Psoas muscle (tissue), 8 donors: ENCODE measurements around the gene UFSP2. TPM values are rescaled to one million over a fixed set of nuclear protein-coding genes. Genes with fewer than 3 reads are reported as not detected.

Experiments used
- ATAC-seq, 4 donors: fragments of 200-7000 bp; cut with Tn5 transposase; one replicate each; pipeline ENCODE4 v1.9.1; 2020; ENCODE audit warnings: moderate library complexity in 3 of 4, mild to moderate bottlenecking in 2 of 4
- DNase-seq, 2 donors: peaks; one replicate each; pipeline ENCODE4 v3.0.0-alpha.2; 2020
- H3K27ac ChIP-seq: fragments of 200-600 bp; one replicate; pipeline ENCODE4 v1.8.0; 2022
- H3K27me3 ChIP-seq, 3 donors: fragments of 200-600 bp in 1 of 3; one replicate each; pipeline versions ENCODE4 v1.6.1 to v1.8.0; 2013 to 2022; ENCODE audit warnings: low read length in 2 of 3, mild to moderate bottlenecking in 2 of 3, moderate library complexity in 1 of 3; ENCODE audit not compliant: insufficient read depth in 3 of 3
- H3K36me3 ChIP-seq, 2 donors: fragments of 200-600 bp in 1 of 2; one replicate each; pipeline versions ENCODE4 v1.6.1 to v1.8.0; 2013 to 2022; ENCODE audit warnings: low read depth in 1 of 2, mild to moderate bottlenecking in 1 of 2, moderate library complexity in 1 of 2; ENCODE audit not compliant: insufficient read depth in 1 of 2
- H3K4me1 ChIP-seq: fragments of 200-600 bp; one replicate; pipeline ENCODE4 v1.8.0; 2022
- H3K4me3 ChIP-seq: fragments of 200-600 bp; one replicate; pipeline ENCODE4 v1.8.0; 2022; ENCODE audit warnings: mild to moderate bottlenecking
- H3K9me3 ChIP-seq: fragments of 200-600 bp; one replicate; pipeline ENCODE4 v1.8.0; 2022
- CTCF ChIP-seq: fragments of 200-600 bp; IDR thresholded peaks from one replicate; pipeline ENCODE4 v1.8.0; 2022; ENCODE audit warnings: antibody characterized with exemption
- WGBS, 3 donors: extraction: QIAGEN DNeasy Blood & Tissue Kit; methylation state at CpG; one replicate each; pipeline versions ENCODE4 v1.1.6 to v1.1.7; 2013; 5-methylcytosine and 5-hydroxymethylcytosine counted together
- intact Hi-C, 2 donors: fragments of 100-400 bp; cut with DNase I; formaldehyde crosslinking; loops; one replicate each; pipeline versions ENCODE4 v1.11.0 to v1.14.2; 2022
- polyA plus RNA-seq, 3 donors: library from polyadenylated mRNA; stranded (reverse); fragments of 200-250 nt; gene quantifications; one replicate each; pipeline ENCODE4 v1.2.3, GENCODE V29; 2013
- total RNA-seq, 4 donors: library from RNA; stranded (reverse); fragmentation: NEBNext Ultra II Directional in 2 of 4; extraction: Animal tissue kit (Norgen Biotek cat#: 25700) in 2 of 4; gene quantifications; one replicate each; pipeline versions ENCODE4 v1.2.1 to v1.2.4, GENCODE V29; 2021 to 2023
- donor health status: healthy with polysubstance abuse.
- donor health status: DM: no; HTN: no; CAD: no; lungs with moderate emphysema.
- donor health status: Bipolar disorder and iron deficiency.
- donor health status: healthy.
- donor health status: DM: yes; HTN: yes; CAD: no.
- donor health status: DM: no; HTN: no; CAD: no.
- donor health status: DM: no; HTN: no; CAD: no.
- donor health status: DM: yes; HTN: yes; CAD: no.

The UFSP2 gene
- total and polyA plus RNA-seq, 7 donors, result 22.5 to 45.5 (median 33.8) TPM

GRCh38 chr4:185358514-185358913 is 67.2 kb downstream of the UFSP2 start:
- DNase-seq (no peak), ATAC-seq (no peak)
- Histone ChIP-seq H3K4me3 (no peak overlapping the region), H3K36me3 (peaks cover 6 to 65% of the 10 kb centered on the region in 2 donors), H3K9me3 (no peaks in the 10 kb centered on the region), H3K27me3 (no peaks in the 10 kb centered on the region), H3K27ac (no peak overlapping the region), H3K4me1 (no peaks in the 10 kb centered on the region)
- no peak for TF ChIP-seq CTCF
- WGBS, 3 donors, result 73 to 81% (median 78%) methylated on average over 4 of the region's 4 CpGs
- intact Hi-C loops, result no loop called here

- ATAC-seq (no peak), DNase-seq (no peak)
- Histone ChIP-seq H3K4me3 (no peak overlapping the region), H3K9me3 (no peaks in the 10 kb centered on the region), H3K36me3 (peaks cover 6 to 62% of the 10 kb centered on the region in 2 donors), H3K4me1 (no peaks in the 10 kb centered on the region), H3K27ac (no peak overlapping the region), H3K27me3 (no peaks in the 10 kb centered on the region)
- no peak for TF ChIP-seq CTCF
- WGBS, 3 donors, result 86 to 90% (median 89%) methylated on average over 7 of the region's 7 CpGs
- intact Hi-C loops, result no loop called here
Observed at GRCh38 chr4:185357733-185358440, 67.9 kb downstream of the UFSP2 start.

GRCh38 chr4:185357211-185357610 is 68.6 kb downstream of the UFSP2 start:
- TF ChIP-seq CTCF, result no peak
- ATAC-seq, result no peak
- no peak for DNase-seq
- 87 to 90% (median 88%) methylated on average over 5 of the region's 5 CpGs for WGBS, 3 donors
- H3K36me3 ChIP-seq, result peaks cover 6 to 62% of the 10 kb centered on the region in 2 donors
- H3K27me3 ChIP-seq, result no peaks in the 10 kb centered on the region
- H3K4me3 ChIP-seq, result no peak overlapping the region
- no peaks in the 10 kb centered on the region for H3K9me3 ChIP-seq
- H3K27ac ChIP-seq, result no peak overlapping the region
- no peaks in the 10 kb centered on the region for H3K4me1 ChIP-seq
- intact Hi-C loops, result no loop called here

GRCh38 chr4:185352741-185353140 is 73.0 kb downstream of the UFSP2 start:
- no peak for ATAC-seq
- DNase-seq, result no peak
- H3K4me1 ChIP-seq, result no peaks in the 10 kb centered on the region
- H3K27me3 ChIP-seq, result no peaks in the 10 kb centered on the region
- H3K9me3 ChIP-seq, result no peaks in the 10 kb centered on the region
- H3K4me3 ChIP-seq, result no peak overlapping the region
- H3K27ac ChIP-seq, result no peak overlapping the region
- no peak for TF ChIP-seq CTCF
- 90 to 100% (median 98%) methylated on average over 2 of the region's 2 CpGs for WGBS, 3 donors
- intact Hi-C loops, result no loop called here
- H3K36me3 ChIP-seq, result peaks cover 5 to 63% of the 10 kb centered on the region in 2 donors

- no peaks in the 10 kb centered on the region for H3K27me3 ChIP-seq
- H3K36me3 ChIP-seq, result peaks cover 5 to 59% of the 10 kb centered on the region in 2 donors
- no peak for ATAC-seq
- H3K4me1 ChIP-seq, result no peaks in the 10 kb centered on the region
- intact Hi-C loops, result no loop called here
- no peak for DNase-seq
- no peak for TF ChIP-seq CTCF
- 92% methylated on average over 7 of the region's 7 CpGs for WGBS, 3 donors
- H3K9me3 ChIP-seq, result no peaks in the 10 kb centered on the region
- no peak overlapping the region for H3K27ac ChIP-seq
- no peak overlapping the region for H3K4me3 ChIP-seq
Observed at GRCh38 chr4:185352202-185352601, 73.6 kb downstream of the UFSP2 start.
